GM21619 (cell line): ENCODE data around the gene SCYGR6.
A peak's percentile ranks its signal among the peaks of the same experiment; 100 is the strongest.
"Not testable (repeated sequence)": the region's sequence is repeated elsewhere in the genome, so short reads cannot be mapped to it uniquely, and the experiment has no call there.

Experiments used
- ATAC-seq: cut with Tn5 transposase; IDR thresholded peaks from one replicate; pipeline ENCODE4 v1.9.1; 2021; ENCODE audit not compliant: unreplicated experiment

The SCYGR6 gene, protein sequence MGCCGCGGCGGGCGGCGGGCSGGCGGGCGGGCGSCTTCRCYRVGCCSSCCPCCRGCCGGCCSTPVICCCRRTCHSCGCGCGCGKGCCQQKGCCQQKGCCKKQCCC

DNA sequence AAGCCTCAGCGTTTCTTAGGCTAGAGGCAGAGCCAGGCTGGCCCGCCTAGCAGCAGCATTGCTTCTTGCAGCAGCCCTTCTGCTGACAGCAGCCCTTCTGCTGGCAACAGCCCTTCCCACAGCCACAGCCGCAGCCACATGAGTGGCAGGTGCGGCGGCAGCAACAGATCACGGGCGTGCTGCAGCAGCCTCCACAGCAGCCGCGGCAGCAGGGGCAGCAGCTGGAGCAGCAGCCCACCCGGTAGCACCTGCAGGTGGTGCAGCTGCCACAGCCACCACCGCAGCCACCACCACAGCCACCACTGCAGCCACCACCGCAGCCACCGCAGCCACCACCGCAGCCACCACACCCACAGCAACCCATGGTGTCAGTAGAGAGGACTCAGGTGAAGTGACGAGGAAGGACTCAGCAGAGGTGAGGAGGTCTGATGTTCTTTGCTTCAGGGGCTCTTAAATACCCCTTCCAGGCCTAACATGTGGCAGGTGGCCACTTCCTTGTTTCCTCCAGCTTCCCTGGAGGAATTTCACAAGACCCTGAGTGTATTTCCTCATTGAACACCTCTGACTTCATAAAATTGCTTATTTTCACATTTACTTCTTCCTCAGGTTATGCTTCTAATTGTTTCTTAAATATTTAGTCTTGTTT is at the start of gene SCYGR6:
Gene SCYGR6, minus strand, starts transcription at position 364 of the 646 bp plus-strand sequence. Its CDS starts 0 bp downstream, at position 364.
- ATAC-seq: no peak

DNA sequence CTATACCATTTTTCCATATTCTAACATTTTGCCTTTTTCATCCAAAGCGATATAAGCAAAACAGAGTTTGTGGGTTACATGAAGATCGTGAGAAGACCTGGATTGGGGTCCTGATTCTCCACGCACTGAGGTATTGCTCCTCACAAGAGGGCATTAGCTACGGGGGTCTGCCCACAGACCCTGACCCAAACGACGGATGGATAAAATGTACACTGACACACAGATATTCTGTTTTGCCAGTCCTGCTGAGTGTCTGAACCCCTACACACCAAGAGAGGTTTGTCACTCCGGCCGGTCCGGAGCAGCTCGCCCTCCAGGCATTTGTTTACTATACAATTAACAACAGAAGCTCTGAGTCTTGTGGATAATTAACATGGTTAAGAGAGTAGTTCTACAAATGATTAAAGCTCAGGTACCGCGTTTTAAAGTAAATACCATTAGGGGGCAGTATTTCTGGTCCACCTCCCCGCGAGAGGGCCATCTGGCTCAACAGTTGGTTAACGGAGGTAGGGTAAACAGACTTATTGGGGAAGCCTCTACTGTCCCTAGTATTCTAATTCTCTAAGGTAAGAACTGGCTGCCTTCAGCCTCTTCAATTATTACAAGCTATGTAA is 49.6 kb upstream of the SCYGR6 start:
- ATAC-seq: peak; percentile 51

DNA sequence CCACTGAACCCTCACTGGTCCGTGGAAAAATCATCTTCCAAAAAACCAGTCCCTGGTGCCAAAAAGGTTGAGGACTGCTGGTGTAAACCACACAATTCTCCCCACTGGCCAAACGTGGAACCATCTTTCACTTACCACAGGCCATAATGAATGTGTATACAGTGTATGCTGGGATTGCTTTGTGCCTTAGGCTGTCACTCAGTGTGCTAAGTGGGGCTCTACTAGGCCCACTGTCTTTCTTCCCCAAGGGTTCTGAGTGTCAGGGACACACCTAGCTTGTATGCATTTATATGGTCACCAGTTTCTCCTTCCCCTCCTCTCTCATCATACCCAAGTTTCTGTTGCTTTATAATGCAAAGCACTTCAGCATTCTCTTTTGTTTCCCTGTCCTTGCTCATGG is 48.4 kb upstream of the SCYGR6 start:
- no peak for ATAC-seq

DNA sequence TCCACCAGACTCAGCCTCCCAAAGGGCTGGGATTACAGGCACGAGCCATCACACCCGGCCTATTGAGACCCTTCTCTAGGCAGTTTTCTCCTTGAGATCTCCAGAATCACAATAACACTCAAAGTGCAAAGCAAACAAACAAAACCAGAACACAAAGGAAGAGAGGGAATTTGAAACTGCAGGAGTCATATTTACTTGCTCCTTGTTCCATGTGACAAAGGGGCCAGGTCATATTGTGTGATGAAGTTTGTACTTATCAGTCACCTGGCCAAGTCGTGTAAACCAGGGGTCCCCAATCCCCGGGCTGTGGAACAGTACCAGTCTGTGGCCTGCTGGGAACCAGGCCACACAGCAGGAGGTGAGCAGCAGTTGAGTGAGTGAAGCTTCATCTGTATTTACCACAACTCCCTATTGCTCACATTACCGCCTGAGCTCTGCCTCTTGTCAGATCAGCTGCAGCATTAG is 47.7 kb upstream of the SCYGR6 start:
- ATAC-seq: no peak

DNA sequence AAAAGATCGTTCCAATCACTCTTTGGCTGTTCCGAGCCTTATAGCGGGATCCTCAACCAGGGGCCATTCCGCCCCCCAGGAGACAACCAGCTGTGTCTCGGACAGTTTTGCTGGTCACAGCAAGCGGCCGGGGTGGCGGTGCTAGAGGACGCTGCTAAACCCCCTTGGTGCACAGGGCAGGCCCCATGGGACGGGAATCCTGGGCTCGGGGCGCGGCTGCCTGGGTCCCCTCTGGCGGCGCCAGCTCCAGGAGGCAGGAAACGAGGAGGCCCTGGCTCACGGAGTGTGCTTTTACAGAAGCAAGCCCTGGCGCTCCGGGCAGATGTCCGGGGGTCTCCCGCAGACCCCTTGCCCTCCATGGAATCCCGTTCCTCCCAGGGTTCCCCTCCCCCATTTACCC is 43.3 kb upstream of the SCYGR6 start:
- no peak for ATAC-seq

DNA sequence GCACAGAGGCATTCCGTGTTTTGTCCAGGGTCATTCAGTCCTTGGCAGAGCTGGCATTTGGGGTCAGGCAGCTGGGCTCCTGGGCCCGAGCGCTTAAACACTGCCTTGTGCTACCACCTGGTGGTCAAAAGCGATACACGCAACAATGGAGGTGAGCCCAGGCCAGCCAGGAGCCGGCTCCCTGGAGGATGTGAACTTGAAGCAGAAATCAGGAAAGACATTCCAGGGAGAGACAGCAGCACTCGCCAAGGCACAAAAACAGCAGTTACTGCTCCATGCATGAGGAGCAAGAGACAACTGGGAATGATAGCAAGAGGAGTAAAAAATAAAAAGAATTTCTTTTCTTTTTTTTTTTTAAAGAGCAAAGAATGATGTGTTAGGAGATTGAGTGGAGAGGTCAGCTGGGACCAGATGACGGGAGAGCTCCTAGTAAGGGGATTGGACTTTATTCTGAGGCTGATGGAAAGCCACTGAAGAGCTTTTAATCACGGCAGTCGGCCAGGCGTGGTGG is 41.9 kb upstream of the SCYGR6 start:
- ATAC-seq: peak; percentile 99

DNA sequence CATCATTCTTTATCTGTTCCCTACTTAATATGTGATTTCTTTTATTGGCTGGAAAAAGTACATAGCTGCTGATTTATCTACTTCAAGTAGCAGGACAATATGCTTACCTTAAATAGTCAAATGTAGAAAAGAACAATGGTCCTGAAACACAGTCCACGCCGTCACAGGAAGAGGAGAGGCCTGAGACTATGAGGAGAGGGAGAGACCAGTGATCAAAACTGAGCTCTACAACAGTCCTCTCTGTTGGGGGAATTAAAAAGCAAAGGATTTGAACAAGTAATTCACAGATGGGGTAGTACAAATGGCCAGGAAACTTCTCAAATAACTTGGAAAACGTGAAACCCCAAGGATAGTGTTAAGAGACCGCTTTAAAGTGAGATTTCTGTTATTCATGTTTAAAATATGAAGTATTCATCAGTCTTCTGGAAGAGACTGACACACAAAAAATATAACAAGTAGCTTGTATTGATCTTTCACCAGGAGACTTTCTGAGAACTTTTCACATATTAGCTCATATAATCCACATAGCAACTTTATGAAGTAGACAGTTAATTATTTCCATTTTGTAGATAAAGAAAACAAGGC is 41.3 kb upstream of the SCYGR6 start:
- no peak for ATAC-seq

DNA sequence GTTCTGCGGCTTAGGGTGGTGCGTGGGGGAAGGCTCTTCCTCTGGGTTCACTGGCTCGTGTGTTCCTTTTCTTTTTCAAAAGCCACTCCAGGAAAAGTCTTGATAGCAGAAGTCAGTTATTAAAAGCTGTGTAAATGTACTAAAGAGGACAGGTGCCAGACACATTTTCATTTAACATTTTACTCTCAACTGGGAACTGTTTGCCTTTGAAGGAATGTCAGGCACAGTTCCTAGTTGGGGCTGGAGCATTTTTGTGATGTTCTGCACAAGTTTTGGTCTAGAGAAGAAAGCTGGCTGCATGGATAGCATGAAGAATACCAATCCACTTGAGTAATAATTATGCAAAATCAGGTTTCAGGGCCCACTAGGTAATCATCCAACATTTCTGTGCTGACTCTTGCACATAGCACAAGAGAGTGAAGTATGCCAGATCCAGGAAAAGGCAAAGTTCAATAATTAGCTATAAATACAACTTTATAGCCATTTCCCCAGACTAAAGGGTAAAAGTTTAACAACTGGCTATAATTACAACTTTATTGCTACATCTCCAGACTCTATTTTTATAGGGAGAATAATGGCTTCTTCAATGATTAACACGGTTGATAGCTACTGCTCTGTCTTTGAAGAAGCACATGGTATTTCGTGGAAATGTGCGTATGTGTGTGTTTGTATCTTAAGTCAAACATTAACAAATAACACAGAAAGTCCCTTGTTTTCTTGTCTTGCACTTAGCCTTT is 37.4 kb upstream of the SCYGR6 start:
- no peak for ATAC-seq

DNA sequence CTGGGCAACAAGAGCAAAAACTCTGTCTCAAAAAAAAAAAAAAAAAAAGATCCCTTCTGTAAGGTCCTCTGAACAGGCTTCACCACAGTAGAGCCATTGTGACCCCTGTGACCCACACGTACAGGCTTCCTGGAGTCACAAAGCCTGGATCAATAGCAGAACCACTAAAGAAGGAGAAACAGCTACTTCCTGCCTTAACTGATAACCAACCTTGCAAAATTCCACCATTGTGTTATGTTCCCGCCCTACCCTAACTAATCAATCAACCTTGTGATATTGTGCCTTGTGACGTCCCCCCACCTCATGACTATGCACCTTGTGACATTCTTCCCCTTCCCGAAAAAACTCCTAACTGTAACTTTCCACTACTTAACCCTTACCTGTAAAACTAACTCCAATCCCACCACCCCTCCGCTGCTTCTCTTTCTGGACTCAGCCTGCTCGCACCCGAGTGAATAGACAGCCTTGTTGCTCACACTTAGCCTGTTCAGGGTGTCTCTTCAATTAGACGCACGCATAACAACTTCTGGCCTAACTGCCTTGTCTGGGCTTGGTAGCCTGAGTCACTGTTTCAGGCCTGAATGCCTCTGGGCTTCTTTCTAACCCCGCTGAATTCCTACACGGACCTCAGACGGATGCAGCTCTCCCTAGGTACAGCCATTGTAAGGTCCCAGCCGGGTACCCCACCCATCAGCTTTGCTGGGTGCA is 35.0 kb upstream of the SCYGR6 start:
- no peak for ATAC-seq

DNA sequence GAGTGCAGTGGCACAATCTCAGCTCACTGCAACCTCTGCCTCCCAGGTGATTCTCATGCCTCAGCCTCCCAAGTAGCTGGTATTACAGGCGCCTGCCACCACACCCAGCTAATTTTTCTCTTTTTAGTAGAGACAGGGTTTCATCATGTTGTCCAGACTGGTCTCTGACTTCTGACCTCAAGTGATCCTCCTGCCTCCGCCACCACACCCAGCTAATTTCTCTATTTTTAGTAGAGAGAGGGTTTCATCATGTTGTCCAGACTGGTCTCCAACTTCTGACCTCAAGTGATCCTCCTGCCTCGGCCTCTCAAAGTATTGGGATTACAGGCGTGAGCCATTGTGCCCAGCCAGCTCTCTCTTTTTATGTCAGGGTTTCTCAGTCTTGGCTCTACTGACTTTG is 31.7 kb upstream of the SCYGR6 start:
- ATAC-seq: not testable (repeated sequence)

DNA sequence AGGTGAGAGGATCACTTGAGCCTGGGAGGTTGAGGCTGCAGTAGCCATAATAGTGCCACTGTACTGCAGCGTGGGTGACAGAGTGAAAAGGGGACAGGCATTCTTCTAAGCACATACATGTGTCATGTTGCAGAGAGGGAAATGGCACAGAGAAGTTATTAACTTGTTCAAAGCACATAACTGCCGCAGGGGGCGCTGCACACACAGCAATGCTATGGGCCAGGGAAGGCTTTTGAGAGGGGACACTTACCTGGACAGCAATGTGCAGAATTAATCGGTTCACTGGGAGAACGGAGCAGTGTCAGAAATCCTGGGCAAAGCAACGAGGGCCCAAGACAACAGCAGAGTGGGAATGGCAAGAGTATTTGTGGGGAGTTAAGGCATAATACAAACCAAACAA is 23.5 kb upstream of the SCYGR6 start:
- ATAC-seq: no peak

DNA sequence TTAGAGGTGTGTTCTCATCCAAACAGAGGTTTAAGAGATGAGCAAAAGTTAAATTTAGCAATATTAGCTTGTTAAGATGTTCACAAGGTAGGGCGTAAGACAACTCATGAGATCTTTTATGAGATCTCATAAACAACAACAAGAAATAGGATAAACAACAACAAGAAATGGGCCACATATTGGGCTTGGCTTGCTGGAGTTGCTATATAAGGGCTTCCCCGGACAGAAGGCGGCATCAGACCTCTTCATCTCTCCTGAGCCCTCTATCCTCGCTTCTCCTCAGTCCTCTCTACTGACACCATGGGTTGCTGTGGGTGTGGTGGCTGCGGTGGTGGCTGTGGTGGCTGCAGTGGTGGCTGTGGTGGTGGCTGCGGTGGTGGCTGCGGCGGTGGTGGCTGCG is 21.0 kb upstream of the SCYGR6 start, which contains the start of gene SCYGR8:
Gene SCYGR8, plus strand, starts transcription at position 301 of the 400 bp plus-strand sequence. Its CDS starts 0 bp downstream, at position 301.
- ATAC-seq: no peak

DNA sequence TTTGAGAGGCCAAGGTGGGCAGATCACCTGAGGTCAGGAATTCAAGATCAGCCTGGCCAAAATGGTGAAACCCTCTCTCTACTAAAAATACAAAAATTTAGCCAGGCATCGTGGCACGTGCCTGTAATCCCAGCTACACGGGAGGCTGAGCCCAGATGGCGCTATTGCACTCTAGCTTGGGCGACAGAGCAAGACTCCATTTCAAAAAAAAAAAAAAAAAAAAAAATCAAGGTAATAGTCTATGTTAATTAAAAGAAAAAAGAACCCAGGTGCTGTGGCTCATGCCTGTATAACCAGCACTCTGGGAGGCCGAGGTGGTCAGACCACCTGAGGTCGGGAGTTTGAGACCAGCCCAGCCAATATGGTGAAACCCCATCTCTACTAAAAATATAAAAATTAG is 16.1 kb upstream of the SCYGR6 start:
- not testable (repeated sequence) for ATAC-seq

DNA sequence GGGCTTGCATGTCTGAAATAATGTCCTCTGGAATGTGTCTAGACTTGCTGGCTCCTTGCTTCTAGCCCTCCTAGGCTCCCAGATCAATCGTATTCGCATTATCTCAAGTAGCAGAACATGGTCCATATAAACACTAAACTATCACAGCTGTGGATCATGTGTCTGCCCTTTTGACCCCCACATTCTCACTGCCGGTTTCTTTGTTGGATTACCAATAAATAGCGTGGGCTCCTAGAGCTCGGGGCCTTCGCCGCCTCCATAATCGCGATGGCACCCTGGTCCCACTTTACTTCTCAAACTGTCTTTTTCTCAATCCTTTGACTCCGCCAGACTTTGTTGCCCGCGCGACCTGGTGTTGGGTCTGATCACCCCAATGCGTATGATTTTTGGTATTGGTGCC is 14.8 kb upstream of the SCYGR6 start:
- ATAC-seq: no peak

DNA sequence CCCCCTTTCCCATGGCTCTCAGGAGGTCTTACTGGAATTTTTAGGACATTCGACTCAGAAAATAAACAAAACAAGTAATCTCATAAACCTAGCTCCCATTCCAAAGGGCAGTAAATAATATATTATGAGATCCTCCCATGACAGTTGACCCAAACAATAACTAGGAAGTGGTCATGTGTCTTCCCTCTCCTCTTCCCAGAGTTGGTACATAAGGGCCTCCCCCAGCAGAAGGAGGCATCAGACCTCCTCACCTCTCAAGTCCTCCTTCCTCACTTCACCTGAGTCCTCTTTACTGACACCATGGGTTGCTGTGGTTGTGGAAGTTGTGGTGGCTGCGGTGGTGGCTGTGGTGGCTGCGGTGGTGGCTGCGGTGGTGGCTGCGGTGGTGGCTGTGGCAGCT is 3.5 kb upstream of the SCYGR6 start, which contains the start of gene SCYGR7:
Gene SCYGR7, plus strand, starts transcription at position 301 of the 400 bp plus-strand sequence. Its CDS starts 0 bp downstream, at position 301.
- no peak for ATAC-seq

DNA sequence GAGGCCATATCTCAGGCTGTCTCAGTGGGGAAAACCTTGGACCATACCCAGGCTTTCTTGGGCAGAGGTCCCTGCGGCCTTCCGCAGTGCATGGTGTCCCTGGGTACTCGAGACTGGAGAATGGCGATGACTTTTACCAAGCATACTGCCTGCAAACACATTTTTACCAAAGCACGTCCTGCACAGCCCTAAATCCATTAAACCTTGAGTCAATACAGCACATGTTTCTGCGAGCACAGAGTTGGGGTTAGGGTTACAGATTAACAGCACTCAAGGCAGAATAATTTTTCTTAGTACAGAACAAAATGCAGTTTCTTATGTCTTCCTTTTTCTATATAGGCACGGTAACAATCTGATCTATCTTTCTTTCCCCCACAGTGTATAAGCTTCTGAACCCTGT is 1.7 kb downstream of the SCYGR6 start:
- not testable (repeated sequence) for ATAC-seq

DNA sequence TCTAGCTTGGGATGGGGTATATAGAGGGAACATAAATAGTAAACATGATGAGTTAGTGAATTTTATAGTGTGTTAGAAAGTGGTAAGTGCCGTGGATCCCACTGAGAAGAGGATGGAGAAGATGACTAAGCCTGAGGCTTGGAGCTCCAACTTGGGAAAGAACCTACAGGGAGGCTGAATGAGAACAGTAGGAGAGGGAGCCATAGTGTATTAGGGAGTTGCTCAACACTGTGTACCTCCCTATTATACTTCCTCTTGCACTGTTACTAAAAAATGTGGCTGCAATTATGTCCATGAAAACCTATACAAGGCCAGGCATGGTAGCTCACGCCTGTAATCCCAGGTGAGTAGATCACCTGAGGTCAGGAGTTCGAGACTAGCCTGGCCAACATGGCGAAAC is 3.9 kb downstream of the SCYGR6 start:
- no peak for ATAC-seq

DNA sequence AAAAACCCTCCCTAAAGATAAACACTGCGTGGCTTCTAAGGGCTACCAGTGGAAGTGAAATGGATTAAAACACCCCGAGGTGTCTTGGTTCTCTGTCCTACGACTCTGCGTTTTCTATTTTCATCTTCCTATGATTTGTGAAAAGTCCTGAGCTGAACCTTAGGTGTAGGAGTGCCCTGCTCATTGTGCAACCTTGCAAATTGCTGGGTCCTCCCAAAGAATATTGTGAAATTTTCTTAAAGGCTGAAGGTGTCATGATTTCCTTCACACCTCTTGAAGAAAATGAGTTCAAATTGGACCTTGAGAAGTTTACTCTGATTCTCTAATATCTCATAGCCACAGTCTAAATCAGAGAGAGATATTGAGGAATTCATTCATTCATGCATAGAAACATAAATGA is 4.9 kb downstream of the SCYGR6 start:
- no peak for ATAC-seq

DNA sequence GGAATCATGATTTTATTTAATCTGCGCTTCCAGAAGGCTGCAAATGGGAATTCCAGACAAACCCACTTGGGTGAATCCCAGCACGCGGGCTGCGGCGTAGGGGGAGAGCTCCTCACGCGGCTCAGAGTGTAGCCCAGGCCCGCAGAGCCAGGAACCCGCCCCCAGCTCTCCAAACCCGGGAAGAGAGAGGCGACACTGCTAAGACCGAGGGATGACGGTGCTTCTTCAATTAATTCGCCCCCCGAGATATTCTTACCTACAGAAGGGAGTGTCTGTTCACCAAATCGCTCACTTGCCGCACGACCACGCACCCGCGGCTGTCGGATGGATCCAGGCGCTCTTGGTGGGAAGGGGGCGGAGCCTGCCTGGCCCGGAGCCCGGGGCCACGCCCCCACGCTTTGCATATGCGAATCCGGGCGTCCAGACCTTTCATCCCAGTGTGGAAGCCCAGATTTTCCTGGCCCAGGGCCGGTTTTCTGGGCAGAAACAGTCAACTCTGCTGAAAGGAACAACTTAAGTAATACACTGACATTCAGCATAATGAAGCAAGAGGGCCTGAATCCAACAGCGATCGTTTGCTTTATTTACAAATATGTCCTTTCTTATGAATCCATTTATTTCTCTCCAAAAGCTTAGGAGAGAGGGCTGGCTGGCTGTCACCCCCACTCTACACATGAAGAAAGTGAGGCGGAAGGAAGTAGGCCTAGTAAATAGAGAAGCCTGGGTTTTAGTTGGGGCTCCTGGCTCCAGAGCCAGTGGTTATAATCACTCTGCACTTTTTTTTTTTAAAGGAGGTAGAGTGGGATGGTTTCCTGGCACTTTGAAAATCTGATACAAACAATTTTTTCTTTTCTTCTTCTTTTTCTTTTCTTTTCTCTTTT is 6.6 kb downstream of the SCYGR6 start, which contains the start of gene SLC19A3:
Gene SLC19A3, minus strand, starts transcription at position 342 of the 881 bp plus-strand sequence. CDS start 15,710 bp downstream, outside the sequence.
- ATAC-seq: no peak
